DOHH2 (cell line): ENCODE results near the gene LDAF1.

Experiments used
- CTCF ChIP-seq: fragments of 200-600 bp; sonication (generic); IDR thresholded peaks from one replicate; pipeline ENCODE4 v1.5.1; 2014; ENCODE audit warnings: antibody characterized with exemption, mild to moderate bottlenecking, low read depth, low read length; ENCODE audit not compliant: poor library complexity, severe bottlenecking
- EZH2phosphoT487 ChIP-seq: fragments of 200-600 bp; sonication (generic); IDR thresholded peaks from 2 replicates; pipeline ENCODE4 v1.6.1; 2017; ENCODE audit warnings: borderline replicate concordance, mild to moderate bottlenecking, antibody characterized with exemption, low read length, moderate library complexity, mixed read lengths

- TF ChIP-seq EZH2phosphoT487 (no peak), CTCF (no peak)
Measured at GRCh38 chr16:21217121-21217520, 58.6 kb downstream of the LDAF1 start.
